Adipocyte (in vitro differentiated cells): ENCODE data around the gene CALR.
"Not testable (repeated sequence)": the region's sequence is repeated elsewhere in the genome, so short reads cannot be mapped to it uniquely, and the experiment has no call there.

ENCODE experiments used
- DNase-seq: peaks from one replicate; pipeline ENCODE4 v3.0.0-alpha.2; 2015; ENCODE audit warnings: low read depth
- H3K27me3 ChIP-seq: replicated peaks from 2 replicates; pipeline ENCODE4 v1.7.0; 2013; ENCODE audit warnings: mild to moderate bottlenecking, low read length, moderate library complexity; ENCODE audit not compliant: control insufficient read depth, insufficient read depth
- H3K36me3 ChIP-seq: 2 replicates; pipeline ENCODE4 v1.7.0; 2013; ENCODE audit warnings: low read length, mild to moderate bottlenecking, moderate library complexity; ENCODE audit not compliant: control insufficient read depth, insufficient read depth, severe bottlenecking
- H3K4me1 ChIP-seq: 2 replicates; pipeline ENCODE4 v1.7.0; 2013; ENCODE audit warnings: mild to moderate bottlenecking, low read length, moderate library complexity; ENCODE audit not compliant: control insufficient read depth, insufficient read depth
- H3K4me3 ChIP-seq: 2 replicates; pipeline ENCODE4 v1.7.0; 2013; ENCODE audit warnings: mild to moderate bottlenecking, low read length, moderate library complexity
- H3K9ac ChIP-seq: 2 replicates; pipeline ENCODE4 v1.7.0; 2013; ENCODE audit warnings: mild to moderate bottlenecking, low read length, moderate library complexity
- H3K9me3 ChIP-seq: 2 replicates; pipeline ENCODE4 v1.7.0; 2013; ENCODE audit warnings: mild to moderate bottlenecking, low read length, moderate library complexity; ENCODE audit not compliant: control insufficient read depth

Gene CALR

DNA sequence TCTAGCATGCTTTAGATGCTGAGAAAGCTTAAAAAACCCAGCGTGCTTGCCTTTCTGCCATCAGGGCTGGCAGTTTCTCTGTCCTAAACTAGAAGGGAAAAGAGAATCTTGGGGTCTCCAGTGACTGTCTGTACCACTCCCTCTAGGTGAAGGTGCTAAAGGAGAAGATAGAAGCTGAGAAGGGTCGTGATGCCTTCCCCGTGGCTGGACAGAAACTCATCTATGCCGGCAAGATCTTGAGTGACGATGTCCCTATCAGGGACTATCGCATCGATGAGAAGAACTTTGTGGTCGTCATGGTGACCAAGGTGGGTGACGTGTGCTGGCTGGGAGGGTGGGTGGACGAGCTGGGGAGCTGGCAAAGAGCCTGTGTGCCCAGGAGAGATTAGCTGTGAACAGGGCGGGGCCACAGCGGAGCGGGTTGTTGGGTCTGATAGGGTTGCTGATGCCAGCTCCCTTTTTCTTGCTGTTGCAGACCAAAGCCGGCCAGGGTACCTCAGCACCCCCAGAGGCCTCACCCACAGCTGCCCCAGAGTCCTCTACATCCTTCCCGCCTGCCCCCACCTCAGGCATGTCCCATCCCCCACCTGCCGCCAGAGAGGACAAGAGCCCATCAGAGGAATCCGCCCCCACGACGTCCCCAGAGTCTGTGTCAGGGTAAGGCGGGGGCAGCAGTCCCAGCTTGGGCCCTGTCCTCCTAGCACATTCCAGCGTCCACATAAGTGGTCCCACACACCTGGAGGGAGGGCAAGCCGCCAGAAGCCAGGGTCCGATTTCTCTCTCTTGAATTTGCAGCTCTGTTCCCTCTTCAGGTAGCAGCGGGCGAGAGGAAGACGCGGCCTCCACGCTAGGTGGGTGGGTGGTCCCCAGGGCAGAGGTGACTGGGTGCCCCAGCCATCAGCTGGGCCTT, 9.5 kb downstream of the CALR start:
- no peaks in the 10 kb centered on the region for H3K9me3 ChIP-seq
- H3K4me3 ChIP-seq = peak overlapping the region; percentile 88
- H3K27me3 ChIP-seq = no peaks in the 10 kb centered on the region
- H3K4me1 ChIP-seq = peaks cover 29% of the 10 kb centered on the region
- H3K9ac ChIP-seq = peak overlapping the region; percentile 93
- DNase-seq = no peak
- H3K36me3 ChIP-seq = peaks cover 67% of the 10 kb centered on the region

DNA sequence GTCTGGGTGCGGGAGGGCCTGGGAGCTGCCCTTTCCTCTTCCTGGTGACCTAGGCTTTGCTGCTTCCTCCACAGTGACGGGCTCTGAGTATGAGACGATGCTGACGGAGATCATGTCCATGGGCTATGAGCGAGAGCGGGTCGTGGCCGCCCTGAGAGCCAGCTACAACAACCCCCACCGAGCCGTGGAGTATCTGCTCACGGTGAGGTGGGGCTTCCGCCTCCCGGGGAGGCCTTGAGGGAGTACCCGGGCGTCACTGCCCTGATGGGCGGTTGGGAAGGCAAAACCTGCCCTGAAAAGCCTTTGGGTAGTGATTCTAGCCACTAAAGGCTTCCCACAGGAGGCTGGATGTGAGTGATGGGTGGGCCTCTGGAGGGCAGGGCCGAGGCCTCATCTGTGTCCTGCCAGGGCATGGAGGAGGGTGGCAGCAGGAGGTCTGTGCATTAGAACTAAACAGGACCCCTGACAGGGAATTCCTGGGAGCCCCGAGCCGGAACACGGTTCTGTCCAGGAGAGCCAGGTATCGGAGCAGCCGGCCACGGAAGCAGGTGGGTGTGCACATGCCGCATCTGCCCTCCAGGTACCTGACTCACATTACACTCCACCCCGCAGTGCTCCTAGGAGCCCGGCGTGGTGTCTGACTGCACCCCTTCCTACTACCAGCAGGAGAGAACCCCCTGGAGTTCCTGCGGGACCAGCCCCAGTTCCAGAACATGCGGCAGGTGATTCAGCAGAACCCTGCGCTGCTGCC, 10.4 kb downstream of the CALR start:
- no peak for DNase-seq
- Histone ChIP-seq H3K9ac (peak overlapping the region; percentile 93), H3K4me3 (no peak overlapping the region), H3K9me3 (no peaks in the 10 kb centered on the region), H3K27me3 (no peaks in the 10 kb centered on the region), H3K36me3 (peaks cover 62% of the 10 kb centered on the region), H3K4me1 (peaks cover 37% of the 10 kb centered on the region)

DNA sequence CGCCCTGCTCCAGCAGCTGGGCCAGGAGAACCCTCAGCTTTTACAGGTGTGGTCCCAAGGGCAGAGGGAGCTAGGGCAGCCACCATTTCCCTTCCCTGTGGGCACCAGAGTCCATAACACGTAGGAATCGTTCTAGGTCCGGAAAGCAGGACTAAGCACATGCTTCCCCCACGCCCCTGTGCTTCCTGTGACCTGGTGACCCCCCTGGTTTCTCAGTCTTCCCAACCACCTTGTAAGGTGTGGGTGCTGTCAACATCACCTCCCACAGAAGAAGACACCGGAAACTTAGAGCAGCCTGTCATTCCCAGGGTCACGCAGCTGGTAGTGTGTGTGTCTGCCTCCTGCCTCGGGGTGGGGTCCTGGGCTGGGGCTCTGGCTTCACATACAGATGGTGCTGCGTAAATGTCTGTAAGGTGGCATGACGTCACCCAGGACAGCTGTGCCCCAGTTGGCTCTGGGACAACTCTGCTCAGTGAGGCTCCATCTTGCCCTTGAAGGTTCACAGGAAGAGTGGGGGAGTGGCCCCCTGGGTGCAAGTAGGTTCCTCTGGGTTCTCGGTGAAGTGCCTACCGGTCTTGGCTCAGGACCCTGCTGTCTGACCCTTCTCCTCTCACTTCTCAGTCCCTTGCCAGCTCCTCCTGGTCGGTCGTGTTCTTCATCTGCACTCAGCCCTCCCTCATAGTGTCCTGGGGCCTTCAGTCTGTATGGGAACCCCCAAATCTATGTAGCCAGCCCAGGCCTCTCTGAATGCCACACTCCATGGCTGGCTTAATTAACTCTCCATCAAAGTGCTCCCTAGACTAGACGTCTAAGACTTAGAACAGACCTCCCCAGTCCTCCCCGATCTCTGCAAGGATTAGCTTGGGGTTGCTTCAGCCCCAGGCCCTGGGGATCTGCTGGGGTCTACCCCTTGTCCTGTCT, 11.2 kb downstream of the CALR start:
- DNase-seq = no peak
- no peak overlapping the region for H3K4me3 ChIP-seq
- peaks cover 45% of the 10 kb centered on the region for H3K4me1 ChIP-seq
- H3K27me3 ChIP-seq = no peaks in the 10 kb centered on the region
- no peaks in the 10 kb centered on the region for H3K9me3 ChIP-seq
- H3K9ac ChIP-seq = peak overlapping the region; percentile 18
- H3K36me3 ChIP-seq = peaks cover 63% of the 10 kb centered on the region

DNA sequence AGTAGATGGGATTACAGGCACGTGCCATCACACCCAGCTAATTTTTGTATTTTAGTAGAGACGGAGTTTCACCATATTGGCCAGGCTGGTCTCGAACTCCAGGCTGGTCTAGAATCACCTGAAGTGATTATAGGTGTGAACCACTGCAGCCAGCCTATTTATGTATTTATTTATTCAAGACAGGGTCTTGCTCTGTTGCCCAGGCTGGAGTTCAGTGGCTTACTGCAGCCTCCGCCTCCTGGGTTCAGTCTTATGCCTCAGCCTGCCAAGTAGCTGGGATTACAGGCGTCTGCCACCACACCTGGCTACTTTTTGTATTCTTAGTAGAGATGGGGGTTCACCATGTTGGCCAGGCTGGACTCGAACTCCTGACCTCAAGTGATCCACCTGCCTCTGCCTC, 13.6 kb downstream of the CALR start:
- H3K9ac ChIP-seq = peak overlapping the region; percentile 67
- not testable (repeated sequence) for H3K9me3 ChIP-seq, DNase-seq, H3K27me3 ChIP-seq, H3K4me3 ChIP-seq
- peaks cover 50% of the 10 kb centered on the region for H3K4me1 ChIP-seq
- H3K36me3 ChIP-seq = peaks cover 65% of the 10 kb centered on the region

DNA sequence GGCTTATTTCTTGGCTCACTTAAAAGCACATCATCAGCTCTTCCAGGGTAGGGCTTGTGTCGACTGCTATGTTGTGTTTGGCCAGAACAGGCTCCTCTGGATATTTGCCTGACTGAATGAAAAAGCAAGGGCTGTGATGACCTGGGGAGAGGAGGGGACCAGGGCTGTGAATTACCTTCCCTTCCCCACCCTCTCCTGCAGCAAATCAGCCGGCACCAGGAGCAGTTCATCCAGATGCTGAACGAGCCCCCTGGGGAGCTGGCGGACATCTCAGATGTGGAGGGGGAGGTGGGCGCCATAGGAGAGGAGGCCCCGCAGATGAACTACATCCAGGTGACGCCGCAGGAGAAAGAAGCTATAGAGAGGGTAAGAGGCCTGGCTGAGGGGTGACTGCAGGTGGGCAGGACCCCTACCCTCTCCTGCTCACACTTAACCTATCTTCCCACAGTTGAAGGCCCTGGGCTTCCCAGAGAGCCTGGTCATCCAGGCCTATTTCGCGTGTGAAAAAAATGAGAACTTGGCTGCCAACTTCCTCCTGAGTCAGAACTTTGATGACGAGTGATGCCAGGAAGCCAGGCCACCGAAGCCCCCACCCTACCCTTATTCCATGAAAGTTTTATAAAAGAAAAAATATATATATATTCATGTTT, 14.2 kb downstream of the CALR start:
- DNase-seq = peak; percentile 74
- peaks cover 64% of the 10 kb centered on the region for H3K36me3 ChIP-seq
- H3K4me1 ChIP-seq = peaks cover 45% of the 10 kb centered on the region

DNA sequence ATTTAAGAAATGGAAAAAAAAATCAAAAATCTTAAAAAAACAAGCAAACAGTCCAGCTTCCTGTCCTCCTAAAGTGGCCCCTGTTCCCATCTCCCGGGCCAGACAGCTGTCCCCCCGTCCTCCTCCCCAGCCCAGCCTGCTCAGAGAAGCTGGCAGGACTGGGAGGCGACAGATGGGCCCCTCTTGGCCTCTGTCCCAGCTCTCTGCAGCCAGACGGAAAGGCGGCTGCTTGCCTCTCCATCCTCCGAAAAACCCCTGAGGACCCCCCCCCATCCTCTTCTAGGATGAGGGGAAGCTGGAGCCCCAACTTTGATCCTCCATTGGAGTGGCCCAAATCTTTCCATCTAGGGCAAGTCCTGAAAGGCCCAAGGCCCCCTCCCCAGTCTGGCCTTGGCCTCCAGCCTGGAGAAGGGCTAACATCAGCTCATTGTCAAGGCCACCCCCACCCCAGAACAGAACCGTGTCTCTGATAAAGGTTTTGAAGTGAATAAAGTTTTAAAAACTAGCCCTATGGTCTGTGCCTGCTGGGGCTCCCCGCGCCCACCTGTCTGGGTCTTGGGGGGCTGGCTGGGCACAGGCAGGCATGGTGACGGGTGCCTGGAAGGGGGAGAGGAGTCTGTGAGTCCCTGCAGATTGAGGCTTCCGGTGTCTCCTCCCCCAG, 14.9 kb downstream of the CALR start:
- no peaks in the 10 kb centered on the region for H3K9me3 ChIP-seq
- H3K9ac ChIP-seq = peak overlapping the region; percentile 55
- H3K27me3 ChIP-seq = no peaks in the 10 kb centered on the region
- DNase-seq = no peak
- H3K36me3 ChIP-seq = peaks cover 58% of the 10 kb centered on the region
- H3K4me3 ChIP-seq = no peak overlapping the region
- H3K4me1 ChIP-seq = peaks cover 41% of the 10 kb centered on the region

More for the DNA sequence above, 14.2 kb downstream of the CALR start:
- Histone ChIP-seq H3K9ac (peak overlapping the region; percentile 67), H3K27me3 (no peaks in the 10 kb centered on the region), H3K4me3 (no peak overlapping the region), H3K9me3 (no peaks in the 10 kb centered on the region)

DNA sequence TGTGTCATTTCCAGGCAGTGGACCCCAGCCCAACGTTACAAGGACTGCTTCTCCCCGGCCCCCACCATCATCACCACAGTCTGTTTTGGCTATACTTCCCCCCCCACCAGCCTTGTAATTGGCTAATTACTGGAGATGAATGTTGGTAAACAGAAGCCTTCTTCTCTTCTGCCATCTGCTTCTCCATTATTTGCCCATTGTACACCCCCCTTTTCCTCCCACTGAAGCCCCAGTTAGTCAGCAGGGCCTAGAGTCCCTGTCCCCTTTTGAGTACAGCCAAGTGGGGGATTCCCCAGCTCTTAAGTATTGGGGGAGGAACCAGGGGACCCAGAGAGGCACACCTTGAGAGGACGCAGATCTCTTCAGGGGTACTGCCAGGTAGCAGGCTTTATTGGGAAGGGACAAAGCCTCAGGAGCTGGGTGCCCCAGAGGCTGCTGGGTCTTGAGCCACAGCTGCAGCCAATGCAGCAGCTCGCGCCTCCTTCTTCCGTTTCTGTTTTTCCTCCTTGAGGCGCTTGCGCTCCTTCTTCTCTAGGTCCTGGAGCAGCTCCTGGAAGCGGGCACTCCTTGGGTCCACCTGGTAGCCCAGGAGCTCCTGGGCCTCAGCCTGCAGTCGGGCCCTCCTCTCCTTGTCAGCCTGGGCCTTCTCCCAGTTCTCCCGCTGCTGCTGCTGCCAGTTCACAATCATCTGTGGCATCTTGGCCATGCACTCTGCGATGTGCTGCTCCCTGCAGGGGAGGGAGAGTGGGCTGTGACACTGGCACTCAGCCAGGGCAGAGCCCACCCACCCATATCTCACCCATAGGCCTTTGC, 15.6 kb downstream of the CALR start:
- DNase-seq = no peak
- Histone ChIP-seq H3K9ac (peak overlapping the region; percentile 55), H3K4me3 (no peak overlapping the region), H3K9me3 (no peaks in the 10 kb centered on the region), H3K27me3 (no peaks in the 10 kb centered on the region), H3K36me3 (peaks cover 50% of the 10 kb centered on the region), H3K4me1 (peaks cover 41% of the 10 kb centered on the region)

DNA sequence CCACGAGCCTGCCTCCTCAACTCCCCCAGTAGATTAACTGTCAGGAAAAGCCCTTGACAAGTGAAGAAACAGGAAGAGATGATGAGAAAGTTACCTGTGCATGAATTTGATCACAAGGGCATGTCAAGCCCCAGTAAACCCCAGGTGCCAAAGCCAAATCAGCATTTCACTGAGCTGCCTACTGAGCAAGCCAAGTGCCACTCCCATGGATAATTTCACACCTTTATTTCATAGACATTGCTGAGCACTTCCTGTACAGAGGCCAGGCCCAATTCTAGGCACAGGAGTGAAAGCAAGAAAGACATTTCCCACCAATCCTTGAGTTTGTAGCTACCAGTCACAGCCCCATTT, 16.2 kb downstream of the CALR start:
- peaks cover 45% of the 10 kb centered on the region for H3K36me3 ChIP-seq
- H3K4me1 ChIP-seq = peaks cover 41% of the 10 kb centered on the region
- no peaks in the 10 kb centered on the region for H3K27me3 ChIP-seq
- peak overlapping the region; percentile 55 for H3K9ac ChIP-seq
- H3K9me3 ChIP-seq = no peaks in the 10 kb centered on the region
- DNase-seq = no peak
- H3K4me3 ChIP-seq = no peak overlapping the region

DNA sequence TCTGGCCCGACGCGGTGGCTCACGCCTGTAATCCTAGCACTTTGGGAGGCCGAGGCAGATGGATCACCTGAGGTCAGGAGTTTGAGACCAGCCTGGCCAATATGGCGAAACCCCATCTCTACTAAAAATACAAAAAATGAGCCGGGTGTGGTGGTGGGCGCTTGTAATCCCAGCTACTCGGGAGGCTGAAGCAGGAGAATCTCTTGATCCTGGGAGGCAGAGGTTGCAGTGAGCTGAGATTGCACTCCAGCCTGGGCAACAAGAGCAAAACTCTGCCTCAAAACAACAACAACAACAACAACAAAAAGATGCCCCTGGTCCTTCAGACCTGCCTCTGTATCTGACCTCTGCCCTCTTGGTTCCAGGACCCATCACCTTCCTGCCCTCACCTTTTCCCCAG, 17.2 kb downstream of the CALR start:
- peaks cover 37% of the 10 kb centered on the region for H3K36me3 ChIP-seq
- H3K9ac ChIP-seq = peak overlapping the region; percentile 97
- H3K27me3 ChIP-seq, H3K9me3 ChIP-seq, DNase-seq: not testable (repeated sequence)
- peaks cover 34% of the 10 kb centered on the region for H3K4me1 ChIP-seq
- H3K4me3 ChIP-seq = peak overlapping the region; percentile 100
